ENCODE data around the gene RBM26.

The RBM26 gene

GRCh38 chr13:79398915-79399314, 7.1 kb downstream of the RBM26 start:
- H3K9ac ChIP-seq (ENCODE audit: low read depth, low read length), result no peak overlapping the region
- peaks cover 25% of the 10 kb centered on the region for H3K4me1 ChIP-seq (ENCODE audit: control insufficient read depth, insufficient read depth, low read length)
- no peak overlapping the region for H3K4me2 ChIP-seq (ENCODE audit: low read length)
- no peaks in the 10 kb centered on the region for H3K9me3 ChIP-seq (replicated peaks; ENCODE audit: low read length)
- H3K27me3 ChIP-seq (ENCODE audit: control insufficient read depth, insufficient read depth, low read length), result no peaks in the 10 kb centered on the region
- H3K4me3 ChIP-seq (ENCODE audit: low read length), result no peak overlapping the region
- H3K36me3 ChIP-seq (ENCODE audit: insufficient read depth, low read length), result peaks cover 33% of the 10 kb centered on the region

DNA sequence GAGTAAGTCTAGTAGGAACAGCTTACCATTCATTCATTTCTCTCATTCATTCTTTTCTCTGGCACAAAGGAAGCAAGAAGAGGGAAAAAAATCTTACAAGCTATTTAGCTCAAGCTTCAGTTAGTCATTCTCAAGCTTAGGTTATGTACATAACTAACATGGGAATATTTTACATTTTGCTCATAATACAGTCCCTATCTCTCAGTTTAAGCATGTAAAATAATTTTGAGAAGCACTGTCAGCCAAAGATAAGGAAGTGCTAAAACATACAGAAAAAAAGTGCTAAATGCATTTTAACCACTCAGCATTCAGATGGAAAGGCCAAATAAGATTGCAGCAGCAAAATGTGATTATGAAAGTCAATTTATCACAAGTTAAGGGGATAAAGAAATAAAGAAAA, 7.9 kb downstream of the RBM26 start:
- Histone ChIP-seq H3K9me3 (replicated peaks; ENCODE audit: low read length) (no peaks in the 10 kb centered on the region), H3K4me1 (ENCODE audit: control insufficient read depth, insufficient read depth, low read length) (peaks cover 21% of the 10 kb centered on the region), H3K4me3 (ENCODE audit: low read length) (no peak overlapping the region), H3K4me2 (ENCODE audit: low read length) (no peak overlapping the region), H3K9ac (ENCODE audit: low read depth, low read length) (no peak overlapping the region), H3K36me3 (ENCODE audit: insufficient read depth, low read length) (peaks cover 40% of the 10 kb centered on the region), H3K27me3 (ENCODE audit: control insufficient read depth, insufficient read depth, low read length) (no peaks in the 10 kb centered on the region)

- no peaks in the 10 kb centered on the region for H3K27me3 ChIP-seq (ENCODE audit: control insufficient read depth, insufficient read depth, low read length)
- H3K9me3 ChIP-seq (replicated peaks; ENCODE audit: low read length), result no peaks in the 10 kb centered on the region
- H3K4me3 ChIP-seq (ENCODE audit: low read length), result no peak overlapping the region
- no peak overlapping the region for H3K4me2 ChIP-seq (ENCODE audit: low read length)
- H3K4me1 ChIP-seq (ENCODE audit: control insufficient read depth, insufficient read depth, low read length), result peaks cover 14% of the 10 kb centered on the region
- no peak overlapping the region for H3K9ac ChIP-seq (ENCODE audit: low read depth, low read length)
- peaks cover 40% of the 10 kb centered on the region for H3K36me3 ChIP-seq (ENCODE audit: insufficient read depth, low read length)
Observed at GRCh38 chr13:79395881-79396280, 10.2 kb downstream of the RBM26 start.

GRCh38 chr13:79393564-79394249, 12.3 kb downstream of the RBM26 start:
- no peak overlapping the region for H3K9ac ChIP-seq (ENCODE audit: low read depth, low read length)
- peaks cover 30% of the 10 kb centered on the region for H3K36me3 ChIP-seq (ENCODE audit: insufficient read depth, low read length)
- H3K4me2 ChIP-seq (ENCODE audit: low read length), result no peak overlapping the region
- H3K4me1 ChIP-seq (ENCODE audit: control insufficient read depth, insufficient read depth, low read length), result peaks cover 8% of the 10 kb centered on the region
- H3K4me3 ChIP-seq (ENCODE audit: low read length), result no peak overlapping the region
- H3K27me3 ChIP-seq (ENCODE audit: control insufficient read depth, insufficient read depth, low read length), result no peaks in the 10 kb centered on the region
- H3K9me3 ChIP-seq (replicated peaks; ENCODE audit: low read length), result no peaks in the 10 kb centered on the region

DNA sequence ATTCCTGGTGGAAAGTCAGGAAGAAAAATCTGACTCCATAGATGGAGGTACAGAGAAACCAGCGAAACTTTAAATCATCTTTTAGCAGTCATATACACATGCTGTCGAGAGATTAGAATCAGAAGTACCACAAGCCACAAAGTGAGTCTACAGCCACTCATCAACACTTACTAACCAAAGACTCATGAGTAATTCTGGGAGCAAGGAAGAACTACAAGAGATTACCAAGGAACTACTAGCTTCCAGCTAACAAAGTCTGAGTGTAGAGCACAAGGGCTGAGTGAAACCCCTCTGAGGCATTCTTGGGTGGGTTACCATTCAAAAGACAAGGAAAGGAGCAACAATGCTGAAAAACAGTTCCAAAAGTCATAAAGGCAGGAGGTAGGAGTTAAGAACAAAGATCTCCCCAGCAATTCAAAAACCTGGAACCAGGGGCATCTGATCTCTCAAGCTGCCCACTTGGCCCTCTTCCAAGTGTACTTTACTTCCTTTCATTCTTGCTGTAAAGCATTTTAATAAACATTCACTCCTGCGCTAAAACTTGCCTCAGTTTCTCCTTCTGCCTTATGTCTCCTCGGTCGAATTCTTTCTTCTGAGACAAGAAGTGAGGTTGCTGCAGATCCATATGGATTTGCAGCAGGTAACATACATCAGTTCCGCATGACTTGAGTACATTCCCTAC, 13.0 kb downstream of the RBM26 start:
- no peaks in the 10 kb centered on the region for H3K9me3 ChIP-seq (replicated peaks; ENCODE audit: low read length)
- H3K4me3 ChIP-seq (ENCODE audit: low read length), result no peak overlapping the region
- H3K36me3 ChIP-seq (ENCODE audit: insufficient read depth, low read length), result peaks cover 27% of the 10 kb centered on the region
- H3K27me3 ChIP-seq (ENCODE audit: control insufficient read depth, insufficient read depth, low read length), result no peaks in the 10 kb centered on the region
- peaks cover 6% of the 10 kb centered on the region for H3K4me1 ChIP-seq (ENCODE audit: control insufficient read depth, insufficient read depth, low read length)
- H3K4me2 ChIP-seq (ENCODE audit: low read length), result no peak overlapping the region
- H3K9ac ChIP-seq (ENCODE audit: low read depth, low read length), result no peak overlapping the region

GRCh38 chr13:79389026-79389425, 17.0 kb downstream of the RBM26 start:
- Histone ChIP-seq H3K9ac (ENCODE audit: low read depth, low read length) (no peak overlapping the region), H3K27me3 (ENCODE audit: control insufficient read depth, insufficient read depth, low read length) (no peaks in the 10 kb centered on the region), H3K4me1 (ENCODE audit: control insufficient read depth, insufficient read depth, low read length) (peaks cover 18% of the 10 kb centered on the region), H3K4me3 (ENCODE audit: low read length) (no peak overlapping the region), H3K36me3 (ENCODE audit: insufficient read depth, low read length) (peaks cover 8% of the 10 kb centered on the region), H3K9me3 (replicated peaks; ENCODE audit: low read length) (no peaks in the 10 kb centered on the region), H3K4me2 (ENCODE audit: low read length) (no peak overlapping the region)

GRCh38 chr13:79387853-79388252, 18.2 kb downstream of the RBM26 start:
- H3K4me1 ChIP-seq (ENCODE audit: control insufficient read depth, insufficient read depth, low read length), result peaks cover 13% of the 10 kb centered on the region

DNA sequence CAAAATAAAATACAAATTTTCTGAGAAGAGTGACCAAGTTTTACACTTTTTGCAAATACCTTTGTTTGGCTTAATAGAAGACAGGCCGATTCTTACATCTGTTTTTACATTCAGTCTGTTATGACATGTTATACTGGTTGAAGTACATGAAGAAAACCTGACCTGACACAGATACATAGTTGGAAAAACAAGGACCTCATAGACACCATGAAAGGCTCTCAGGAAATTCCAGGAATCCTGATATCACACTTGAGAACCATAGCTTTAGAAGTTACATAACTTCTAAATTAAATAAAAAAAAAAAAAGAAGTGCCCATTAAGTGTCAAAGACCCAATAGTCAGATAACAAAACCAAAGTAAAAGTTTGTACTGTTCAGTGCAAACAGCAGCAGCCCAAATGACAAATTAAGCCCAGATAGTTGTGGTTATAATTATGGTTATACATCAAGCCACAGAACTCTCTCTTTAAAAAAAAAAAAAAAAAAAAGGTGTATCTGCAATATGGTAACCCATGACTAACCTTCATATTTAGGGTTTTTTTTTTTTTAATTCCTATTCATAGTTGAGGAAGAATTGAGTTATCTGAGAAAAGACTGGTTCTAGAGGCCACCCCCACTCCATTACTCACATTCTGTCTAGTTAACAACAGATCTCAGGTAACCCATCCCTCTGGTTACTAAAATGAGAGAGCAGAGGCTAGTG, 19.8 kb downstream of the RBM26 start:
- Histone ChIP-seq H3K9me3 (replicated peaks; ENCODE audit: low read length) (no peaks in the 10 kb centered on the region), H3K36me3 (ENCODE audit: insufficient read depth, low read length) (no peaks in the 10 kb centered on the region), H3K4me2 (ENCODE audit: low read length) (no peak overlapping the region), H3K4me1 (ENCODE audit: control insufficient read depth, insufficient read depth, low read length) (peaks cover 12% of the 10 kb centered on the region), H3K4me3 (ENCODE audit: low read length) (no peak overlapping the region), H3K9ac (ENCODE audit: low read depth, low read length) (no peak overlapping the region), H3K27me3 (ENCODE audit: control insufficient read depth, insufficient read depth, low read length) (no peaks in the 10 kb centered on the region)

More at GRCh38 chr13:79387853-79388252, 18.2 kb downstream of the RBM26 start:
- H3K4me2 ChIP-seq (ENCODE audit: low read length), result no peak overlapping the region
- no peaks in the 10 kb centered on the region for H3K9me3 ChIP-seq (replicated peaks; ENCODE audit: low read length)
- H3K9ac ChIP-seq (ENCODE audit: low read depth, low read length), result no peak overlapping the region
- H3K4me3 ChIP-seq (ENCODE audit: low read length), result no peak overlapping the region
- H3K36me3 ChIP-seq (ENCODE audit: insufficient read depth, low read length), result no peaks in the 10 kb centered on the region
- H3K27me3 ChIP-seq (ENCODE audit: control insufficient read depth, insufficient read depth, low read length), result no peaks in the 10 kb centered on the region

DNA sequence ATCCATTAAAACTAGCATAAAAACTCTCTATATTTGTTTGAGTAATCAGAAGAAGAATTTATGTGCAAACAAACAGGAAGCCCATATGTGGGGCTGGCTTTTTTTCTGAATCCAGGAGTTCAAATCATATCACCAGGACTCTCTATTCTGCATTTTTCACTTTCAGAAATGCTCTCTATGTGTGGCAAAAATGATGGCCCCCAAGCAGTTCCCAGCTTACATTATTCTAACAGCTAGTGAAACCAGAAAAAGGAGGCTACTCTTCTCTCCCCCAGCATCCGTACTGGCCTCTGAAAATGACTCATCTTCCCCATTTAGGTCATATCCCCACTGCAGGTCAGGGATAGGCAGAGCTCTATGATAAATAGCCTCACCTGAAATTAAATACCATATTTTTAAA, 20.4 kb downstream of the RBM26 start:
- no peaks in the 10 kb centered on the region for H3K36me3 ChIP-seq (ENCODE audit: insufficient read depth, low read length)
- no peak overlapping the region for H3K4me2 ChIP-seq (ENCODE audit: low read length)
- H3K4me3 ChIP-seq (ENCODE audit: low read length), result no peak overlapping the region
- no peaks in the 10 kb centered on the region for H3K27me3 ChIP-seq (ENCODE audit: control insufficient read depth, insufficient read depth, low read length)
- H3K9ac ChIP-seq (ENCODE audit: low read depth, low read length), result no peak overlapping the region
- H3K4me1 ChIP-seq (ENCODE audit: control insufficient read depth, insufficient read depth, low read length), result peaks cover 12% of the 10 kb centered on the region
- H3K9me3 ChIP-seq (replicated peaks; ENCODE audit: low read length), result no peaks in the 10 kb centered on the region

DNA sequence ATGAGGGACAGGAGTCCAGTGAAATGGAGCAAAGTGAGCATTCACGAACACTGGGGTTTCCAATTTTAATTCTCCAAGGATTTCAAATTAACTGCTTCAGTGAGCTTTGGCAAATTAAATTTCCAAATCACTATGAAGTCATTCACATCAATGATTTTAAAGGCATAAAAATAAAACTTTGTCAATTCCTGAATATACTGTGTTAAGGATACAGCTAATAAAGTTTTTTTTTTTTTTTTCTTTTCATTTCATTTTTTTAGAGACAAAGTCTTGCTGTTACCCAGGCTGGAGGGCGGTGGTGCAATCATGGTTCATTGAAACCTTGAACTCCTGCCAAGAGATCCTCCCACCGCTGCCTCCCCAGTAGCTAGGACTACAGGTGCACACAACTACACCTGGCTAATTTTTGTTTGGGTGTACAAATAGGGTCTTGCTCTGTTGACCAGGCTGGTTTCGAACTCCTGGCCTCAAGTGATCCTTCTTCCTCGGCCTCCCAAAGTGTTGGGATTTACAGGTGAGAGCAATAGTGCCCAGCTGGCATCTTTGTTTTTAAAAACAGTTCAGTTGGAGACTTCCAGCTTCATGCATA, 21.9 kb downstream of the RBM26 start:
- no peaks in the 10 kb centered on the region for H3K36me3 ChIP-seq (ENCODE audit: insufficient read depth, low read length)
- peaks cover 12% of the 10 kb centered on the region for H3K4me1 ChIP-seq (ENCODE audit: control insufficient read depth, insufficient read depth, low read length)
- no peak overlapping the region for H3K9ac ChIP-seq (ENCODE audit: low read depth, low read length)
- H3K27me3 ChIP-seq (ENCODE audit: control insufficient read depth, insufficient read depth, low read length), result no peaks in the 10 kb centered on the region
- no peak overlapping the region for H3K4me2 ChIP-seq (ENCODE audit: low read length)
- no peak overlapping the region for H3K4me3 ChIP-seq (ENCODE audit: low read length)
- no peaks in the 10 kb centered on the region for H3K9me3 ChIP-seq (replicated peaks; ENCODE audit: low read length)

DNA sequence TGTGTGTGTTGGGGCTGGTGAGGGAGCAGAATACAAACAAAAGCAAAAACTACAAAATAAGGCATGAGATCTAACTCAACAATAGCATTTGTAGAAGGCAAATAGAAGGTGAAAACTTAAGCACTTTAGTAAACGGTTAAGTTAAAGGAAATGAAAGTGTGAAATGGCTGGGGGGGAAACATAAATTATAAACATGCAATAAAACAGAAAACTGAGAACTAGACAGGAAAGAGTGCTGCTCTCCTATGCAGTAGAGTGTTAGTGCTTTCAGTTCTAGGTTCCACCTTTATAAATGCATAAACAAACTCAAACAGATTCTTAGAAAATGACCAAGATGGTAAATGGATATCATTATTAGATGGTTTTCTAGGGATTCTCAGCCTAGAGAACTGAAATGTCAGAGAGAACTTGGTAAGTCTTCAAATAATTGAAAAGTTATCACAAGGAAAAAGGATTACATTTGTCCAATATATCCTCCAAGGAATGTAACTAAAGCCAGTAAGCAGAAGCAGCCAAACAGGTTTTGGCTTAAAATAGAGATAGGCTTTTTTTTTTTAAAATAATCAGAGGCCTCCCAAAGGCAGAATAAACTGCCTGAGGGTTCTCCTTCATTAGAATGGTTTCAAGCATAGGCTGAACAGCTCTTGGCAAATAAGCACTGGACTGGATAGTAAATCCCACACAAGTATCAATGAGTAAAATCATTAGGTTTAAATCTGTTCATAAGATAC, 23.3 kb downstream of the RBM26 start:
- Histone ChIP-seq H3K4me1 (ENCODE audit: control insufficient read depth, insufficient read depth, low read length) (peaks cover 12% of the 10 kb centered on the region), H3K9ac (ENCODE audit: low read depth, low read length) (no peak overlapping the region), H3K9me3 (replicated peaks; ENCODE audit: low read length) (no peaks in the 10 kb centered on the region), H3K27me3 (ENCODE audit: control insufficient read depth, insufficient read depth, low read length) (no peaks in the 10 kb centered on the region), H3K4me3 (ENCODE audit: low read length) (no peak overlapping the region), H3K36me3 (ENCODE audit: insufficient read depth, low read length) (peaks cover 6% of the 10 kb centered on the region), H3K4me2 (ENCODE audit: low read length) (no peak overlapping the region)

Measured in skeletal muscle satellite cell (primary cell).